ENCODE results near the gene RABEP2. TPM values are rescaled to one million over a fixed set of nuclear protein-coding genes. Genes with fewer than 3 reads are reported as not detected.
"Not testable (repeated sequence)": the region's sequence is repeated elsewhere in the genome, so short reads cannot be mapped to it uniquely, and the experiment has no call there.

Gene RABEP2
- total RNA-seq, 1 donor from 2014 or later: 20.0 TPM

GRCh38 chr16:28886945-28887344, 38.1 kb downstream of the RABEP2 start:
- H3K27me3 Mint-ChIP-seq (ENCODE audit: unreplicated experiment): no peaks in the 10 kb centered on the region
- DNase-seq (ENCODE audit: extremely low spot score, unreplicated experiment): no peak
- no peak overlapping the region for H3K4me3 Mint-ChIP-seq (ENCODE audit: unreplicated experiment)
- no peaks in the 10 kb centered on the region for H3K36me3 Mint-ChIP-seq (ENCODE audit: unreplicated experiment)
- H3K27ac Mint-ChIP-seq (ENCODE audit: unreplicated experiment): no peak overlapping the region
- H3K4me1 Mint-ChIP-seq (ENCODE audit: unreplicated experiment): no peaks in the 10 kb centered on the region
- no peaks in the 10 kb centered on the region for H3K9me3 Mint-ChIP-seq (ENCODE audit: unreplicated experiment)
- TF ChIP-seq, protein P1, sequence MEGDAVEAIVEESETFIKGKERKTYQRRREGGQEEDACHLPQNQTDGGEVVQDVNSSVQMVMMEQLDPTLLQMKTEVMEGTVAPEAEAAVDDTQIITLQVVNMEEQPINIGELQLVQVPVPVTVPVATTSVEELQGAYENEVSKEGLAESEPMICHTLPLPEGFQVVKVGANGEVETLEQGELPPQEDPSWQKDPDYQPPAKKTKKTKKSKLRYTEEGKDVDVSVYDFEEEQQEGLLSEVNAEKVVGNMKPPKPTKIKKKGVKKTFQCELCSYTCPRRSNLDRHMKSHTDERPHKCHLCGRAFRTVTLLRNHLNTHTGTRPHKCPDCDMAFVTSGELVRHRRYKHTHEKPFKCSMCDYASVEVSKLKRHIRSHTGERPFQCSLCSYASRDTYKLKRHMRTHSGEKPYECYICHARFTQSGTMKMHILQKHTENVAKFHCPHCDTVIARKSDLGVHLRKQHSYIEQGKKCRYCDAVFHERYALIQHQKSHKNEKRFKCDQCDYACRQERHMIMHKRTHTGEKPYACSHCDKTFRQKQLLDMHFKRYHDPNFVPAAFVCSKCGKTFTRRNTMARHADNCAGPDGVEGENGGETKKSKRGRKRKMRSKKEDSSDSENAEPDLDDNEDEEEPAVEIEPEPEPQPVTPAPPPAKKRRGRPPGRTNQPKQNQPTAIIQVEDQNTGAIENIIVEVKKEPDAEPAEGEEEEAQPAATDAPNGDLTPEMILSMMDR (IDR thresholded peaks at IDR 0.05): no peak

- Mint-ChIP-seq H3K4me1 (ENCODE audit: unreplicated experiment) (peaks cover 11% of the 10 kb centered on the region), H3K27ac (ENCODE audit: unreplicated experiment) (no peak overlapping the region), H3K36me3 (ENCODE audit: unreplicated experiment) (no peaks in the 10 kb centered on the region), H3K9me3 (ENCODE audit: unreplicated experiment) (no peaks in the 10 kb centered on the region), H3K4me3 (ENCODE audit: unreplicated experiment) (no peak overlapping the region), H3K27me3 (ENCODE audit: unreplicated experiment) (no peaks in the 10 kb centered on the region)
- DNase-seq (ENCODE audit: extremely low spot score, unreplicated experiment): no peak
- TF ChIP-seq, protein P1 (IDR thresholded peaks at IDR 0.05): no peak
These were observed 41.0 kb downstream of the RABEP2 start for GRCh38 chr16:28884045-28884444.

DNA sequence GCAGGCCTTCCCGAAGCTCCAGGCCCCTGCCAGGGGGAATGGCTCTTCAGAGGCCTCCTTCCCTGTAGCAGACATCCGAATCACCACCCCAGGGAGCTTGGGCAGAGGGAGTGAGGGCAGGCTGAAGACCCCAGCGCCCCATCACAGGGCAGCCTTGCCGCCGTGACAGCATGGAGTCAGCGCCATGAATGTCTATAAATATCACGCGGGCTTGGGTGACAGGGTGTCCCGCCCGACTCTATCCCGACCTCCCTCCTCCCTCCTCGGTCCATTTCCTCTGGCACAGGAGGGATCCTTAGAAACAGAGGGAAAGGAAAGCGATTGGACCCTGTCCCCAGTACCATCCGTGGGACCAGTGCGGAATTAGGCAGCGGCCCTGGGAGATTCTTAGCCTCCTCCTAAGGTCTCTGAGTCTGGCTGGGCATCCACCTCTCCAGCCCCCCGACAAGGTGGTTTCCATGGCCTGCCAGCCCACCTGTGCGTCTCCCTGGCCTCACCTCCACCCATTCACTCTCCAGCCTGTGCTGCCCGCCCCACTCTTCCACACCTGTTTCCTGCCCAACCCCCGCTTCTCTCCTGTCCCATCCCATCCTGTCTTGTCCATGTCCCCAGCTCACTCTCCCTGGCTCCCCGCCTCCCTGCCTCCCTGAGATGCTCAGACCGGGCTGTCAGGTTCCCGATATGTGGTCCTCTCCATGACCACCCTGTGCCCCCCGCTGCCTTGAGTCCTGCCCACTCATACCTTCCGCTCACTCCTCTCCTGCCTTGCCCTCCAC, 41.6 kb downstream of the RABEP2 start:
- Mint-ChIP-seq H3K4me3 (ENCODE audit: unreplicated experiment) (no peak overlapping the region), H3K27me3 (ENCODE audit: unreplicated experiment) (no peaks in the 10 kb centered on the region), H3K9me3 (ENCODE audit: unreplicated experiment) (no peaks in the 10 kb centered on the region), H3K4me1 (ENCODE audit: unreplicated experiment) (peaks cover 11% of the 10 kb centered on the region), H3K27ac (ENCODE audit: unreplicated experiment) (no peak overlapping the region), H3K36me3 (ENCODE audit: unreplicated experiment) (no peaks in the 10 kb centered on the region)
- TF ChIP-seq, protein P1 (IDR thresholded peaks at IDR 0.05): no peak
- no peak for DNase-seq (ENCODE audit: extremely low spot score, unreplicated experiment)

DNA sequence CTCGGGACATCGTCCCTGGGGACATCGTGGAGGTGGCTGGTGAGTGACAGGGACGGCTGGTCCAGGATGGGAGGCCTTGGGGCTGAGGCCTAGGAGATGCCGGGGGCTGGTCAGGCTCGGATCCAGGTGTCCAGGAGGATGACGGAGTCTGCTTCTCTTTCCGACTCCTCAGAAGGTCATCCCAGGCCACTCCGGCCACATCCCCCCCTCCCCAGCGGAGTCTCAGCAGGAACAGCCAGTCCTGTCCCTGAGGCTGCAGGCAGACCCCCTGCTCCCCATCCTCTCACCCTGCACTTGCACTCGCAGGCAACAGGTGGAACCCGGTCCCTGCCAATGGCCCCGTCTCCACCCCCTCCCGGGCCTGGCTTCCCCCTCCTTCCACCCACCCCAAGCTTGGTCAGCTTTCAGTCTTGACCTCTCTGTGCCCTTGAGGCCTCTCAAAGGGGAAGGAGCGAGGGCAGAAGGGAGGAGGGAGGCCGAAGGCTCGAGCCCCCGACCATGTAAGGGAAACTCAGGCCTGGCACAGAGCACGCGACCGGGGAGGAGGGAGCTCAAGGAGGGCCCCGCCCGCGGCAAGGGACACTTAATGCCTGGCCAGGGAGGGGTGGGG, 42.4 kb downstream of the RABEP2 start:
- H3K27me3 Mint-ChIP-seq (ENCODE audit: unreplicated experiment): no peaks in the 10 kb centered on the region
- no peak for DNase-seq (ENCODE audit: extremely low spot score, unreplicated experiment)
- TF ChIP-seq, protein P1 (IDR thresholded peaks at IDR 0.05): no peak
- peaks cover 11% of the 10 kb centered on the region for H3K4me1 Mint-ChIP-seq (ENCODE audit: unreplicated experiment)
- no peaks in the 10 kb centered on the region for H3K36me3 Mint-ChIP-seq (ENCODE audit: unreplicated experiment)
- H3K4me3 Mint-ChIP-seq (ENCODE audit: unreplicated experiment): no peak overlapping the region
- no peak overlapping the region for H3K27ac Mint-ChIP-seq (ENCODE audit: unreplicated experiment)
- H3K9me3 Mint-ChIP-seq (ENCODE audit: unreplicated experiment): no peaks in the 10 kb centered on the region

DNA sequence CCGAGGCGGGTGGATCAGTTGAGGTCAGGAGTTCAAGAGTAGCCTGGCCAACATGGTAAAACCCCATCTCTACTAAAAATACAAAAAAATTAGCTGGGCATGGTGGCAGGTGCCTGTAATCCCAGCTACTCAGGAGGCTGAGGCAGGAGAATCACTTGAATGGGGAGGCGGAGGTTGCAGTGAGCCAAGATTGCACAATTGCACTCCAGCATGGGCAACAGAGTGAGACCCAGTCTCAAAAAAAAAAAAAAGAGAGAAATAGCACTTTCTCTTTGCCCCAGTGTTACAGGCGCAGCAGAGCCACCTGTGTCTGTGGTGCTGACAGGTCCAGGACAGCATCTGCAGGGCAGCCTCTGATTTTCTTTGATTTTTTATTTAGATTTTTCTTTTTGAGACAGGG, 43.5 kb downstream of the RABEP2 start:
- H3K4me1 Mint-ChIP-seq (ENCODE audit: unreplicated experiment): peaks cover 11% of the 10 kb centered on the region
- not testable (repeated sequence) for H3K36me3 Mint-ChIP-seq (ENCODE audit: unreplicated experiment); H3K27ac Mint-ChIP-seq (ENCODE audit: unreplicated experiment); DNase-seq (ENCODE audit: extremely low spot score, unreplicated experiment); H3K9me3 Mint-ChIP-seq (ENCODE audit: unreplicated experiment); H3K27me3 Mint-ChIP-seq (ENCODE audit: unreplicated experiment); H3K4me3 Mint-ChIP-seq (ENCODE audit: unreplicated experiment)

All from osteocyte (in vitro differentiated cells).